ENCODE measurements around the gene C10orf67.

DNA sequence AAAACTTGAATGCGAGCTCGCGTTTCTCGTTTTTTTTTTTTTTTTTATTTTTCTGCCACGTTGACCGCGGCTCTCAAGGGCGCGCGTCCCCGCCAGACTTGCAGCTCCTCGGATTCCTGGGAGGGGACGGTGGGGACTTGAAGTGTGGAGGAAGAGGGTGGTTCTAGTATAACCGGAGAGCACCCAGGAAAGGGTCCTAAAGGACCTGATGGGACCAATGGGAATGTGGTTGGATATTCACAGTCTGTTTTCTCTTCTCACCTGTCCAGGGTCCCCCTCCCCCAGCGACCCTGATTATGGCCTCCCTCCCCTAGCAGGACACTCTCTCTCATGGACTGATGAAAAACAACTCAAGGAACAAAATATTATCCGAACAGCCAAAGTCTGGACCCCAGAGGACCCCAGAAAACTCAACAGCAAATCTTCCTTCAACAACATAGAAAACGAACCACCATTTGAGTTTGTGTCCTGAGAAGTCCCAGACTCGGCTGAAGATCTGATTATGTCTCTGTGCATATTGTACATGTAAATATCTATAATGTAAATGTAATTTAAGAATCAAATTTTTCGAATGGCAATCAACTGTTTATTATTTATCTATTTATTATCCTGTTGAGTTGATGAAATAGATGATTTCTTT, 151.0 kb downstream of the C10orf67 start:
- TF ChIP-seq, protein P1, sequence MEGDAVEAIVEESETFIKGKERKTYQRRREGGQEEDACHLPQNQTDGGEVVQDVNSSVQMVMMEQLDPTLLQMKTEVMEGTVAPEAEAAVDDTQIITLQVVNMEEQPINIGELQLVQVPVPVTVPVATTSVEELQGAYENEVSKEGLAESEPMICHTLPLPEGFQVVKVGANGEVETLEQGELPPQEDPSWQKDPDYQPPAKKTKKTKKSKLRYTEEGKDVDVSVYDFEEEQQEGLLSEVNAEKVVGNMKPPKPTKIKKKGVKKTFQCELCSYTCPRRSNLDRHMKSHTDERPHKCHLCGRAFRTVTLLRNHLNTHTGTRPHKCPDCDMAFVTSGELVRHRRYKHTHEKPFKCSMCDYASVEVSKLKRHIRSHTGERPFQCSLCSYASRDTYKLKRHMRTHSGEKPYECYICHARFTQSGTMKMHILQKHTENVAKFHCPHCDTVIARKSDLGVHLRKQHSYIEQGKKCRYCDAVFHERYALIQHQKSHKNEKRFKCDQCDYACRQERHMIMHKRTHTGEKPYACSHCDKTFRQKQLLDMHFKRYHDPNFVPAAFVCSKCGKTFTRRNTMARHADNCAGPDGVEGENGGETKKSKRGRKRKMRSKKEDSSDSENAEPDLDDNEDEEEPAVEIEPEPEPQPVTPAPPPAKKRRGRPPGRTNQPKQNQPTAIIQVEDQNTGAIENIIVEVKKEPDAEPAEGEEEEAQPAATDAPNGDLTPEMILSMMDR (conservative IDR thresholded peaks at IDR 0.05; ENCODE audit: low read depth, low read length) = no peak
- peak; percentile 91 for TF ChIP-seq EZH2 (IDR thresholded peaks at IDR 0.05; ENCODE audit: borderline replicate concordance, low read depth, low read length, poor library complexity, severe bottlenecking)

Data from A673 (cell line).